Panc1 (cell line): ENCODE results near the gene ECHDC3. TPM values are rescaled to one million over a fixed set of nuclear protein-coding genes. Genes with fewer than 3 reads are reported as not detected.

Source experiments
- ATAC-seq: fragments of 200-7000 bp; cut with Tn5 transposase; 2 replicates; pipeline ENCODE4 v1.9.1; 2020; ENCODE audit warnings: mild to moderate bottlenecking, moderate library complexity
- BruUV-seq: library from RNA; stranded (reverse); fragments of 400-500 nt; replicated peaks from 2 replicates; lab custom pipeline; 2021; lab: Mats Ljungman, UMichigan
- CTCF ChIA-PET: fragments of 300-600 bp; sonication (Branson Sonifier 250); formaldehyde crosslinking; loops from one replicate; lab custom pipeline; 2022; ENCODE audit warnings: antibody characterized with exemption; lab: Charles Lee
- POLR2A ChIA-PET: fragments of 300-600 bp; sonication (Branson Sonifier 250); formaldehyde crosslinking; loops from one replicate; lab custom pipeline; 2022; ENCODE audit warnings: antibody characterized with exemption; lab: Charles Lee
- DNase-seq: peaks from one replicate; pipeline ENCODE4 v3.0.0-alpha.2; 2010; ENCODE audit warnings: low read depth, low spot score
- H3K27ac ChIP-seq: 2 replicates; pipeline ENCODE4 v1.5.1; 2011; ENCODE audit warnings: mild to moderate bottlenecking, low read length, inconsistent platforms
- H3K27me3 ChIP-seq: fragments of 200-500 bp; sonication (Bioruptor generic); 2 replicates; pipeline ENCODE4 v1.6.0; 2014; ENCODE audit warnings: low read length, inconsistent platforms; ENCODE audit not compliant: control insufficient read depth, insufficient read depth
- H3K36me3 ChIP-seq: fragments of 200-500 bp; sonication (Bioruptor generic); 2 replicates; pipeline ENCODE4 v1.5.1; 2014; ENCODE audit warnings: inconsistent platforms, mild to moderate bottlenecking, low read length, moderate library complexity; ENCODE audit not compliant: control insufficient read depth, insufficient read depth
- H3K4me1 ChIP-seq: 2 replicates; pipeline ENCODE4 v1.5.1; 2011; ENCODE audit warnings: inconsistent platforms, mild to moderate bottlenecking, low read length, moderate library complexity; ENCODE audit not compliant: control insufficient read depth, insufficient read depth
- H3K4me3 ChIP-seq, 2 experiments: 2 replicates each; pipeline ENCODE4 v1.5.1; 2011 to 2012; ENCODE audit warnings: low read depth in 2 of 2, low read length in 2 of 2, mild to moderate bottlenecking in 2 of 2, inconsistent platforms in 1 of 2, moderate library complexity in 1 of 2
- H3K9me3 ChIP-seq: fragments of 200-500 bp; sonication (Bioruptor generic); 2 replicates; pipeline ENCODE4 v1.5.1; 2014; ENCODE audit warnings: low read depth, mild to moderate bottlenecking, inconsistent platforms, low read length, moderate library complexity; ENCODE audit not compliant: control insufficient read depth, insufficient read depth
- CTCF ChIP-seq: fragments of 450-650 bp; IDR thresholded peaks from 2 replicates; pipeline ENCODE4 v1.5.1; 2017; ENCODE audit warnings: mild to moderate bottlenecking
- POLR2AphosphoS5 ChIP-seq: IDR thresholded peaks from 2 replicates; pipeline ENCODE4 v1.6.1; 2012; ENCODE audit warnings: mild to moderate bottlenecking, low read depth, low read length, moderate library complexity
- REST ChIP-seq, 2 experiments: IDR thresholded peaks; 2 replicates each; pipeline ENCODE4 v1.6.1; 2011 to 2012; ENCODE audit warnings: low read depth in 2 of 2, control low read depth in 1 of 2, low read length in 1 of 2, mild to moderate bottlenecking in 1 of 2, moderate library complexity in 1 of 2; ENCODE audit not compliant: insufficient read depth in 1 of 2
- SIN3A ChIP-seq: IDR thresholded peaks from 2 replicates; pipeline ENCODE4 v1.6.1; 2012; ENCODE audit warnings: low read depth, mild to moderate bottlenecking, low read length, moderate library complexity, borderline replicate concordance; ENCODE audit not compliant: insufficient read depth
- TCF7L2 ChIP-seq: IDR thresholded peaks from 2 replicates; pipeline ENCODE4 v1.6.1; 2011; ENCODE audit warnings: mild to moderate bottlenecking, low read depth, low read length, inconsistent platforms
- in situ Hi-C: cut with HindIII; loops from 2 replicates; pipeline ENCODE4 v1.10.0; 2016; ENCODE audit warnings: low sequenced_read_pairs, low pct_unique_long_range_greater_than_20kb
- intact Hi-C: fragments of 100-400 bp; cut with micrococcal nuclease; formaldehyde crosslinking; loops from one replicate; pipeline ENCODE4 v1.10.0; 2022; ENCODE audit not compliant: unreplicated experiment
- total RNA-seq: library from RNA; stranded (reverse); gene quantifications from one replicate; pipeline ENCODE4 v1.2.1, GENCODE V29; 2021; ENCODE audit not compliant: unreplicated experiment

ECHDC3 gene
- total RNA-seq, 1 experiment from 2014 or later, result 5.8 TPM

GRCh38 chr10:11793762-11794479, 51.7 kb downstream of the ECHDC3 start:
- intact Hi-C loops (no loop called here), in situ Hi-C loops (no loop called here)
- TF ChIP-seq POLR2AphosphoS5 (no peak), CTCF (no peak), REST (IDR thresholded peaks at IDR 0.05; ENCODE audit: insufficient read depth in 1 of 2, low read depth in 2 of 2, low read length in 1 of 2) (no peak)
- ChIA-PET CTCF (interaction anchor here (0.6 to 0.9 kb wide), 3 partner anchors 15 to 193 kb away, joined by 3 to 11 read pairs (median 4); no protein-coding TSS in a partner anchor), POLR2A (no interaction called here)
- no peak for DNase-seq
- H3K4me1 ChIP-seq, result no peaks in the 10 kb centered on the region
- no peak for ATAC-seq
- no peak overlapping the region for H3K4me3 ChIP-seq
- H3K36me3 ChIP-seq, result no peaks in the 10 kb centered on the region
- BruUV-seq, result no TSS peak
- no peak overlapping the region for H3K27ac ChIP-seq
- no peaks in the 10 kb centered on the region; the same call in 1 of the 2 replicates for H3K27me3 ChIP-seq
- H3K9me3 ChIP-seq, result no peaks in the 10 kb centered on the region

- POLR2A ChIA-PET, result no interaction called here
- no peak for ATAC-seq
- no peak overlapping the region for H3K4me3 ChIP-seq
- no peaks in the 10 kb centered on the region; the same call in 1 of the 2 replicates for H3K27me3 ChIP-seq
- no peak overlapping the region for H3K27ac ChIP-seq
- H3K36me3 ChIP-seq, result no peaks in the 10 kb centered on the region
- H3K4me1 ChIP-seq, result no peaks in the 10 kb centered on the region
- TF ChIP-seq POLR2AphosphoS5 (no peak), CTCF (no peak), REST (IDR thresholded peaks at IDR 0.05; ENCODE audit: insufficient read depth in 1 of 2, low read depth in 2 of 2, low read length in 1 of 2) (no peak), SIN3A (no peak), TCF7L2 (no peak)
- H3K9me3 ChIP-seq, result no peaks in the 10 kb centered on the region
- CTCF ChIA-PET, result interaction anchor here (0.9 kb wide), 1 partner anchor 192 kb away, joined by 3 read pairs; no protein-coding TSS in a partner anchor
- intact Hi-C loops (no loop called here), in situ Hi-C loops (no loop called here)
- no peak for DNase-seq
- no TSS peak for BruUV-seq
Measured at GRCh38 chr10:11794566-11794965, 52.4 kb downstream of the ECHDC3 start.
